ENCODE data around the gene SLC16A11. TPM values are rescaled to one million over a fixed set of nuclear protein-coding genes. Genes with fewer than 3 reads are reported as not detected.

SLC16A11 gene
- total RNA-seq, 1 donor from 2014 or later: 0.37 TPM

Other genes starting within 250 kb of the SLC16A11 start
- not detected in 2 replicates for gene TEKT1, start 212.4 kb downstream of the SLC16A11 start, total RNA-seq
- not detected in 2 replicates for gene ALOX12, start 48.0 kb downstream of the SLC16A11 start, total RNA-seq
- gene RNASEK, start 31.5 kb downstream of the SLC16A11 start, total RNA-seq: 150 and 154 TPM in 2 replicates
- 0.80 and 1.0 TPM in 2 replicates for gene BCL6B, start 21.0 kb downstream of the SLC16A11 start, total RNA-seq
- 15.8 and 17.4 TPM in 2 replicates for gene SLC16A13, start 8.1 kb downstream of the SLC16A11 start, total RNA-seq
- not detected in 2 replicates for gene CLEC10A, start 36.2 kb upstream of the SLC16A11 start, total RNA-seq
- not detected in 2 replicates for gene ASGR2, start 70.7 kb upstream of the SLC16A11 start, total RNA-seq
- gene ASGR1, start 135.3 kb upstream of the SLC16A11 start, total RNA-seq: 1.7 and 1.8 TPM in 2 replicates
- gene DLG4, start 175.7 kb upstream of the SLC16A11 start, total RNA-seq: 10.5 and 10.6 TPM in 2 replicates
- 492 and 503 TPM in 2 replicates for gene ACADVL, start 175.8 kb upstream of the SLC16A11 start, total RNA-seq
- gene DVL2, start 190.4 kb upstream of the SLC16A11 start, total RNA-seq: 69.7 and 73.1 TPM in 2 replicates
- 43.4 and 47.8 TPM in 2 replicates for gene PHF23, start 195.4 kb upstream of the SLC16A11 start, total RNA-seq
- gene GABARAP, start 198.4 kb upstream of the SLC16A11 start, total RNA-seq: 145 and 147 TPM in 2 replicates
- gene CTDNEP1, start 207.6 kb upstream of the SLC16A11 start, total RNA-seq: 170 and 181 TPM in 2 replicates
- gene ELP5, start 208.1 kb upstream of the SLC16A11 start, total RNA-seq: 64.8 and 65.3 TPM in 2 replicates
- 0.21 and 0.41 TPM in 2 replicates for gene CLDN7, start 218.4 kb upstream of the SLC16A11 start, total RNA-seq
- gene SLC2A4, start 237.6 kb upstream of the SLC16A11 start, total RNA-seq: 0.14 and 0.25 TPM in 2 replicates

Measured in activated T-helper 2 cell treated with anti-CD3 and anti-CD28 coated beads, Interferon-gamma antibody, Interleukin-2, Interleukin-4, amounts not matched to agents 10 μg/mL and 5 μg/mL and 100 μg/mL, durations not matched to agents 14 hours and 24 hours and 36 hours (primary cell).